PC-3 (cell line): Measurements from ENCODE around the gene GIMAP2.

Experiments used
- EZH2 ChIP-seq: fragments of 300-600 bp; sonication (generic); IDR thresholded peaks from one replicate; pipeline ENCODE4 v1.6.1; 2017; ENCODE audit warnings: antibody characterized with exemption, mild to moderate bottlenecking, low read length; ENCODE audit not compliant: unreplicated experiment
- TF ChIP-seq, protein P1 (sequence below): fragments of 300-600 bp; sonication (generic); conservative IDR thresholded peaks from 2 replicates; pipeline ENCODE4 v1.5.1; 2017; ENCODE audit warnings: antibody characterized with exemption, low read depth, mild to moderate bottlenecking, low read length

GRCh38 chr7:150739033-150739432 lies 53.5 kb downstream of the GIMAP2 start:
- TF ChIP-seq, protein P1, sequence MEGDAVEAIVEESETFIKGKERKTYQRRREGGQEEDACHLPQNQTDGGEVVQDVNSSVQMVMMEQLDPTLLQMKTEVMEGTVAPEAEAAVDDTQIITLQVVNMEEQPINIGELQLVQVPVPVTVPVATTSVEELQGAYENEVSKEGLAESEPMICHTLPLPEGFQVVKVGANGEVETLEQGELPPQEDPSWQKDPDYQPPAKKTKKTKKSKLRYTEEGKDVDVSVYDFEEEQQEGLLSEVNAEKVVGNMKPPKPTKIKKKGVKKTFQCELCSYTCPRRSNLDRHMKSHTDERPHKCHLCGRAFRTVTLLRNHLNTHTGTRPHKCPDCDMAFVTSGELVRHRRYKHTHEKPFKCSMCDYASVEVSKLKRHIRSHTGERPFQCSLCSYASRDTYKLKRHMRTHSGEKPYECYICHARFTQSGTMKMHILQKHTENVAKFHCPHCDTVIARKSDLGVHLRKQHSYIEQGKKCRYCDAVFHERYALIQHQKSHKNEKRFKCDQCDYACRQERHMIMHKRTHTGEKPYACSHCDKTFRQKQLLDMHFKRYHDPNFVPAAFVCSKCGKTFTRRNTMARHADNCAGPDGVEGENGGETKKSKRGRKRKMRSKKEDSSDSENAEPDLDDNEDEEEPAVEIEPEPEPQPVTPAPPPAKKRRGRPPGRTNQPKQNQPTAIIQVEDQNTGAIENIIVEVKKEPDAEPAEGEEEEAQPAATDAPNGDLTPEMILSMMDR: peak; percentile 42; the same call in 1 of the 2 replicates
- no peak for TF ChIP-seq EZH2
